GM23248 (cell line): Measurements from ENCODE around the gene APOBEC3G. TPM values are rescaled to one million over a fixed set of nuclear protein-coding genes. Genes with fewer than 3 reads are reported as not detected.
A peak's percentile ranks its signal among the peaks of the same experiment; 100 is the strongest.

Source experiments
- DNase-seq: peaks from one replicate; pipeline ENCODE4 v3.0.0-alpha.2; 2015
- H2AFZ ChIP-seq: fragments of 200-600 bp; sonication (generic); 2 replicates; pipeline ENCODE4 v1.6.1; 2016; ENCODE audit warnings: antibody characterized with exemption
- H3F3A ChIP-seq: fragments of 200-600 bp; sonication (generic); 2 replicates; pipeline ENCODE4 v1.6.1; 2016; ENCODE audit warnings: mild to moderate bottlenecking, antibody characterized with exemption, mixed run types; ENCODE audit not compliant: insufficient read depth
- H3K27ac ChIP-seq: fragments of 200-600 bp; sonication (generic); 2 replicates; pipeline ENCODE4 v1.5.1; 2016; ENCODE audit warnings: mild to moderate bottlenecking
- H3K27me3 ChIP-seq: fragments of 200-600 bp; sonication (generic); replicated peaks from 2 replicates; pipeline ENCODE4 v1.6.1; 2016; ENCODE audit warnings: mild to moderate bottlenecking; ENCODE audit not compliant: insufficient read depth
- H3K36me3 ChIP-seq: fragments of 200-600 bp; sonication (generic); 2 replicates; pipeline ENCODE4 v1.6.1; 2016; ENCODE audit warnings: low read depth, mild to moderate bottlenecking
- H3K4me1 ChIP-seq: fragments of 200-600 bp; sonication (generic); 2 replicates; pipeline ENCODE4 v1.6.1; 2016; ENCODE audit warnings: mild to moderate bottlenecking; ENCODE audit not compliant: insufficient read depth
- H3K4me2 ChIP-seq: fragments of 200-600 bp; sonication (generic); one replicate; pipeline ENCODE4 v1.6.1; 2016; ENCODE audit warnings: mild to moderate bottlenecking; ENCODE audit not compliant: unreplicated experiment
- H3K4me3 ChIP-seq: fragments of 200-600 bp; sonication (generic); 2 replicates; pipeline ENCODE4 v1.5.1; 2016; ENCODE audit warnings: mild to moderate bottlenecking
- H3K79me2 ChIP-seq: fragments of 200-600 bp; sonication (generic); 2 replicates; pipeline ENCODE4 v1.6.1; 2016; ENCODE audit warnings: mild to moderate bottlenecking; ENCODE audit not compliant: insufficient read depth
- H3K9ac ChIP-seq: fragments of 200-600 bp; sonication (generic); 2 replicates; pipeline ENCODE4 v1.6.1; 2016; ENCODE audit warnings: mild to moderate bottlenecking
- H3K9me2 ChIP-seq: fragments of 200-600 bp; sonication (generic); 2 replicates; pipeline ENCODE4 v1.6.1; 2016; ENCODE audit warnings: mixed run types, mild to moderate bottlenecking, moderate library complexity; ENCODE audit not compliant: insufficient read depth
- H3K9me3 ChIP-seq: fragments of 200-600 bp; sonication (generic); one replicate; pipeline ENCODE4 v1.6.1; 2017; ENCODE audit warnings: low read depth
- H4K20me1 ChIP-seq: fragments of 200-600 bp; sonication (generic); 2 replicates; pipeline ENCODE4 v1.6.0; 2016; ENCODE audit not compliant: insufficient read depth
- EZH2 ChIP-seq: fragments of 200-600 bp; sonication (generic); IDR thresholded peaks from 2 replicates; pipeline ENCODE4 v1.6.1; 2018; ENCODE audit warnings: antibody characterized with exemption, mild to moderate bottlenecking; ENCODE audit not compliant: insufficient read depth, poor library complexity, severe bottlenecking
- EZH2phosphoT487 ChIP-seq: fragments of 200-600 bp; sonication (generic); IDR thresholded peaks from 2 replicates; pipeline ENCODE4 v1.6.1; 2018; ENCODE audit warnings: antibody characterized with exemption, moderate library complexity, mild to moderate bottlenecking, low read depth; ENCODE audit not compliant: insufficient read depth
- WGBS, 2 experiments: methylation state at CpG; one replicate each; pipeline ENCODE4 v1.1.6; 2015 to 2017; ENCODE audit warnings: low lambda C conversion rate in 2 of 2, low coverage in 1 of 2; ENCODE audit errors: missing lambda C conversion rate in 2 of 2; 5-methylcytosine and 5-hydroxymethylcytosine counted together
- in situ Hi-C: fragments of 300-500 bp; cut with MboI; formaldehyde crosslinking; loops from 2 replicates; pipeline ENCODE4 v1.15.0; 2020
- polyA plus RNA-seq: library from polyadenylated mRNA; unstranded; fragments of >200 nt; fragmentation: Nextera tagmentation; extraction: Ambion mirVana; gene quantifications from 2 replicates; pipeline ENCODE4 v1.2.1, GENCODE V29; 2016
- small RNA-seq: library from RNA; depleted of rRNA; stranded (forward); fragments of <200 nt; gene quantifications from one replicate; pipeline ENCODE3, GENCODE V24; 2014; ENCODE audit warnings: low read depth, low replicate concordance
- total RNA-seq: library from RNA; depleted of rRNA; stranded (reverse); fragments of >200 nt; shearing (Covaris generic); gene quantifications from 2 replicates; pipeline ENCODE4 v1.2.3, GENCODE V29; 2014; rRNA removed

Gene APOBEC3G
- total and polyA plus RNA-seq, 2 experiments from 2014 or later, result 5.2 to 7.5 TPM

- H3K27me3 ChIP-seq, result no peaks in the 10 kb centered on the region
- H3K4me3 ChIP-seq, result no peak overlapping the region
- H3K9me2 ChIP-seq, result no peaks in the 10 kb centered on the region
- H3K9me3 ChIP-seq, result no peaks in the 10 kb centered on the region
- no peak overlapping the region for H3K4me2 ChIP-seq
- no peak for DNase-seq
- WGBS, 2 experiments, result 90 to 96% methylated on average over 24 to 35 of the region's 35 CpGs
- TF ChIP-seq EZH2 (no peak), EZH2phosphoT487 (no peak)
- no peak overlapping the region for H2AFZ ChIP-seq
- H3K79me2 ChIP-seq, result no peaks in the 10 kb centered on the region
- no peaks in the 10 kb centered on the region for H3K36me3 ChIP-seq
- no peaks in the 10 kb centered on the region for H3F3A ChIP-seq
- H4K20me1 ChIP-seq, result no peaks in the 10 kb centered on the region
- in situ Hi-C loops, result no loop called here
- no peaks in the 10 kb centered on the region for H3K4me1 ChIP-seq
- H3K27ac ChIP-seq, result no peak overlapping the region
- no peak overlapping the region for H3K9ac ChIP-seq
These were observed 57.5 kb downstream of the APOBEC3G start for GRCh38 chr22:39134366-39135091.

- no peaks in the 10 kb centered on the region for H3K4me1 ChIP-seq
- H3K4me3 ChIP-seq, result no peak overlapping the region
- no peaks in the 10 kb centered on the region for H3K79me2 ChIP-seq
- 54 to 55% methylated on average over 15 of the region's 15 CpGs for WGBS, 2 experiments
- H3K27ac ChIP-seq, result no peak overlapping the region
- H2AFZ ChIP-seq, result no peak overlapping the region
- in situ Hi-C loops, result no loop called here
- no peaks in the 10 kb centered on the region for H3F3A ChIP-seq
- H3K9me2 ChIP-seq, result no peaks in the 10 kb centered on the region
- H3K27me3 ChIP-seq, result no peaks in the 10 kb centered on the region
- H3K9me3 ChIP-seq, result no peaks in the 10 kb centered on the region
- H3K36me3 ChIP-seq, result no peaks in the 10 kb centered on the region
- no peaks in the 10 kb centered on the region for H4K20me1 ChIP-seq
- TF ChIP-seq EZH2phosphoT487, result no peak
- no peak for TF ChIP-seq EZH2
- no peak overlapping the region for H3K9ac ChIP-seq
- peak; percentile 45 for DNase-seq
- no peak overlapping the region for H3K4me2 ChIP-seq
These were observed 58.2 kb downstream of the APOBEC3G start for GRCh38 chr22:39135092-39135896.

- 87 to 88% methylated on average over 8 of the region's 8 CpGs for WGBS, 2 experiments
These were observed 59.2 kb downstream of the APOBEC3G start for GRCh38 chr22:39136317-39136716.

More at GRCh38 chr22:39136317-39136716, 59.2 kb downstream of the APOBEC3G start:
- TF ChIP-seq EZH2phosphoT487, result no peak
- TF ChIP-seq EZH2, result no peak
- no peaks in the 10 kb centered on the region for H3K27me3 ChIP-seq
- no peaks in the 10 kb centered on the region for H3K9me3 ChIP-seq
- no peak overlapping the region for H3K4me3 ChIP-seq
- in situ Hi-C loops, result no loop called here
- H4K20me1 ChIP-seq, result no peaks in the 10 kb centered on the region
- H3K79me2 ChIP-seq, result no peaks in the 10 kb centered on the region
- no peak overlapping the region for H2AFZ ChIP-seq
- no peak overlapping the region for H3K4me2 ChIP-seq
- no peaks in the 10 kb centered on the region for H3K36me3 ChIP-seq
- H3K4me1 ChIP-seq, result no peaks in the 10 kb centered on the region
- H3K9me2 ChIP-seq, result no peaks in the 10 kb centered on the region
- H3K27ac ChIP-seq, result no peak overlapping the region
- no peak overlapping the region for H3K9ac ChIP-seq
- DNase-seq, result no peak
- no peaks in the 10 kb centered on the region for H3F3A ChIP-seq

Small RNA genes within 50 kb of the gene (small RNA-seq; reads per million reads assigned to genes)
- not detected for gene AL022318.2
- gene COX5BP7, result not detected

Other genes with a start within 250 kb of the APOBEC3G start
- 2.7 and 4.2 TPM in 2 replicates for gene NPTXR, start 233.2 kb upstream of the APOBEC3G start, total RNA-seq
- 0.99 TPM in 2 replicates for gene NPTXR, start 233.2 kb upstream of the APOBEC3G start, polyA plus RNA-seq
- gene CBX6, start 205.1 kb upstream of the APOBEC3G start, total RNA-seq, result 52.1 and 52.7 TPM in 2 replicates
- gene CBX6, start 205.1 kb upstream of the APOBEC3G start, polyA plus RNA-seq, result 51.9 and 55.8 TPM in 2 replicates
- not detected in 2 replicates for gene APOBEC3A, start 119.7 kb upstream of the APOBEC3G start, total RNA-seq
- gene APOBEC3A, start 119.7 kb upstream of the APOBEC3G start, polyA plus RNA-seq, result not detected in 2 replicates
- gene APOBEC3B, start 94.9 kb upstream of the APOBEC3G start, total RNA-seq, result 2.3 and 4.1 TPM in 2 replicates
- 10.6 and 11.9 TPM in 2 replicates for gene APOBEC3B, start 94.9 kb upstream of the APOBEC3G start, polyA plus RNA-seq
- gene APOBEC3C, start 63.0 kb upstream of the APOBEC3G start, total RNA-seq, result 6.6 and 7.6 TPM in 2 replicates
- 104 and 111 TPM in 2 replicates for gene APOBEC3C, start 63.0 kb upstream of the APOBEC3G start, polyA plus RNA-seq
- 0.13 and 1.3 TPM in 2 replicates for gene APOBEC3D, start 56.1 kb upstream of the APOBEC3G start, total RNA-seq
- gene APOBEC3D, start 56.1 kb upstream of the APOBEC3G start, polyA plus RNA-seq, result 0.98 and 1.0 TPM in 2 replicates
- gene APOBEC3F, start 36.4 kb upstream of the APOBEC3G start, total RNA-seq, result 0.51 and 10.1 TPM in 2 replicates
- gene APOBEC3F, start 36.4 kb upstream of the APOBEC3G start, polyA plus RNA-seq, result 6.2 and 7.3 TPM in 2 replicates
- not detected in 2 replicates for gene APOBEC3H, start 20.0 kb downstream of the APOBEC3G start, total RNA-seq
- not detected in 2 replicates for gene APOBEC3H, start 20.0 kb downstream of the APOBEC3G start, polyA plus RNA-seq
- gene CBX7, start 75.4 kb downstream of the APOBEC3G start, total RNA-seq, result 3.8 and 10.4 TPM in 2 replicates
- 2.5 and 2.9 TPM in 2 replicates for gene CBX7, start 75.4 kb downstream of the APOBEC3G start, polyA plus RNA-seq
- not detected in 2 replicates for gene PDGFB, start 167.7 kb downstream of the APOBEC3G start, total RNA-seq
- 0.14 and 0.49 TPM in 2 replicates for gene PDGFB, start 167.7 kb downstream of the APOBEC3G start, polyA plus RNA-seq
- gene RPL3, start 242.3 kb downstream of the APOBEC3G start, total RNA-seq, result 1,555 and 2,353 TPM in 2 replicates
- 920 and 929 TPM in 2 replicates for gene RPL3, start 242.3 kb downstream of the APOBEC3G start, polyA plus RNA-seq